Fibroblast of villous mesenchyme (primary cell): ENCODE measurements around the gene COL23A1. TPM values are rescaled to one million over a fixed set of nuclear protein-coding genes. Genes with fewer than 3 reads are reported as not detected.

ENCODE experiments used
- DNase-seq: peaks from one replicate; pipeline ENCODE4 v3.0.0-alpha.2; 2010; ENCODE audit warnings: low read depth
- H3K4me3 ChIP-seq: 2 replicates; pipeline ENCODE4 v1.5.1; 2011; ENCODE audit warnings: low read depth, mild to moderate bottlenecking, low read length
- CTCF ChIP-seq: IDR thresholded peaks from 2 replicates; pipeline ENCODE4 v1.5.1; 2012; ENCODE audit warnings: low read depth, mild to moderate bottlenecking, low read length; ENCODE audit not compliant: insufficient read depth
- total RNA-seq: library from RNA; depleted of rRNA; stranded (reverse); fragments of >200 nt; gene quantifications from 2 replicates; pipeline ENCODE4 v1.2.3, GENCODE V29; 2012

The COL23A1 gene
- total RNA-seq, 1 donor: not detected

GRCh38 chr5:178468196-178468685 is 122.0 kb downstream of the COL23A1 start:
- TF ChIP-seq CTCF: no peak
- DNase-seq: no peak
- no peak overlapping the region for H3K4me3 ChIP-seq

- TF ChIP-seq CTCF: no peak
- H3K4me3 ChIP-seq: no peak overlapping the region
- peak; percentile 48 for DNase-seq
These were observed 122.5 kb downstream of the COL23A1 start for GRCh38 chr5:178467568-178468195.

- DNase-seq: no peak
- no peak overlapping the region for H3K4me3 ChIP-seq
- no peak for TF ChIP-seq CTCF
These were observed 123.0 kb downstream of the COL23A1 start for GRCh38 chr5:178467205-178467567.

GRCh38 chr5:178466342-178466741 is 123.9 kb downstream of the COL23A1 start:
- TF ChIP-seq CTCF: no peak
- DNase-seq: no peak
- H3K4me3 ChIP-seq: no peak overlapping the region

- TF ChIP-seq CTCF: no peak
- DNase-seq: no peak
- no peak overlapping the region for H3K4me3 ChIP-seq
These were observed 124.3 kb downstream of the COL23A1 start for GRCh38 chr5:178465861-178466288.

- no peak for DNase-seq
- no peak for TF ChIP-seq CTCF
- H3K4me3 ChIP-seq: no peak overlapping the region
These were observed 124.8 kb downstream of the COL23A1 start for GRCh38 chr5:178465228-178465860.

GRCh38 chr5:178464431-178465048 is 125.7 kb downstream of the COL23A1 start:
- no peak for DNase-seq
- no peak overlapping the region for H3K4me3 ChIP-seq
- TF ChIP-seq CTCF: no peak
